ENCODE data around the gene ALG1.

DNA sequence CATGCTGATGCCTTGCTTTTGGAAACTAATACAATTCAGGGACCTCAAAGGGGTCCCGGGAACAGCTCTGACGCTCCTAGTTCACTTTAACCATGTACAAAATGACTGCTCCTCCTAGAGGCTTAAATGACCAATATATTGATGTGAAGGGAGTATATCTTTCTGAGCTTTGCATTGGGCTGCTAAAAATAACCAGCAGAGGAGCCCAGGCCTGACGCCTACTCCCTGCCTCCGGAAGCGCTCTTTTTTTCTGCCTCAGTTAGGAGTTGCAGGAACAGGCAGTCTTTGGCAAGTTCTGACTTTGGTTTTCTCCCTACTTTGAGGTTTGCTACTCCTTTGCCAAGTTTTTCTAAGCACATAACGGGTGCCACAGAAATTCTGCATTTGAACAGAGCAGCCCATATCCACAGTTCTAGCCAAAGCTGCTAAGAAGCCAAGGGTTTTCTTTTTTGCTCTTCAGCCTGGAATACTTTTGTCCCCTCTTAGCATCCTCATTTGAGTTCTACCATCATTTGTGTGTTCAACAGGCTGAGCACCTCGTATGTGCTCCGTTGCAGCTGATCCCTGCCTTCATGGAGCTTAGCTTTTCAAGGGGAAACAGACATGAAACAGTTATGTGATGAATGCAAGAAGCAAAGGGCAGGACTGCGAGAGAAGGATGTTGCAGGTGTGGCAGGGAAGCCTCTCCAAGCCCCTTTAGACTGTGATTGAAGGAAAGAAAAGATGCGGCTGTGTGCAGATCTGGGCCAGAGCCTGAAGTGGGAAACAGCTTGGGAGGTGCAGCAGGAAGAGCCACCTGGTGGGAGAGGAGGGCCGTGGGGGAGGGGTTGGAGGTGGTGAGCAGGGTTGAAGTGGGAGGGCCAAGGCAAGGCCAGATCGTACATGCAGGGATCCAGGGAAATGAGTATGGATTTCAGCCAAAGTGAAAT, 35.2 kb upstream of the ALG1 start:
- TF ChIP-seq EZH2 (IDR thresholded peaks at IDR 0.05; ENCODE audit: borderline replicate concordance, insufficient read depth, low read length, poor library complexity, severe bottlenecking) = no peak
- no peak for TF ChIP-seq CTCF (IDR thresholded peaks at IDR 0.05; ENCODE audit: poor library complexity, severe bottlenecking)
- no peak for TF ChIP-seq POLR2AphosphoS5 (IDR thresholded peaks at IDR 0.05)
- TF ChIP-seq RAD21 (conservative IDR thresholded peaks at IDR 0.05) = no peak
- TF ChIP-seq SMC3 (conservative IDR thresholded peaks at IDR 0.05; ENCODE audit: poor library complexity) = no peak
- TF ChIP-seq TAF1 (IDR thresholded peaks at IDR 0.05; ENCODE audit: low read depth) = no peak
- no peak for TF ChIP-seq EP300 (conservative IDR thresholded peaks at IDR 0.05; ENCODE audit: poor library complexity, severe bottlenecking)

Measured in neural cell (in vitro differentiated cells).